ENCODE measurements around the gene HLA-DPA1.

DNA sequence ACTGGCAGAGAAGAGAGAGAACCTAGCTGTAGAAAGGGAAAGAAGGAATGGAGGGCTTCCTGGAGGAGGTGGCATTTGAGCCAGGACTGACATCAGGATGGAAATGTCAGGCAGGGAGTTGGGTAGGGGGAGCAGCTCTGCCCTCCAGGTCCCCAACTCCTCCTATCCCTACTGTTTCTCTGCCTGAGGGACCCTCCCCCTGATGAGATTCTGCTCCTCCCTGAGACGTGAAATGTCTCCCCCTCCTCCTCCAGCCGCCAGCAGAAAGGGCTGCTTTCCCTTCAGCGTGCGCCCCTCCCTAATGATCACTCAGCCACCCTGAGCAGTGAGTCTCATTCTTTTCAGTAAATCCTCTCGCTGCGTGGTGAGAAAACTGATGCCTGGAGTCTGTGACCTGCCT lies 43.0 kb upstream of the HLA-DPA1 start:
- TF ChIP-seq, protein P1, sequence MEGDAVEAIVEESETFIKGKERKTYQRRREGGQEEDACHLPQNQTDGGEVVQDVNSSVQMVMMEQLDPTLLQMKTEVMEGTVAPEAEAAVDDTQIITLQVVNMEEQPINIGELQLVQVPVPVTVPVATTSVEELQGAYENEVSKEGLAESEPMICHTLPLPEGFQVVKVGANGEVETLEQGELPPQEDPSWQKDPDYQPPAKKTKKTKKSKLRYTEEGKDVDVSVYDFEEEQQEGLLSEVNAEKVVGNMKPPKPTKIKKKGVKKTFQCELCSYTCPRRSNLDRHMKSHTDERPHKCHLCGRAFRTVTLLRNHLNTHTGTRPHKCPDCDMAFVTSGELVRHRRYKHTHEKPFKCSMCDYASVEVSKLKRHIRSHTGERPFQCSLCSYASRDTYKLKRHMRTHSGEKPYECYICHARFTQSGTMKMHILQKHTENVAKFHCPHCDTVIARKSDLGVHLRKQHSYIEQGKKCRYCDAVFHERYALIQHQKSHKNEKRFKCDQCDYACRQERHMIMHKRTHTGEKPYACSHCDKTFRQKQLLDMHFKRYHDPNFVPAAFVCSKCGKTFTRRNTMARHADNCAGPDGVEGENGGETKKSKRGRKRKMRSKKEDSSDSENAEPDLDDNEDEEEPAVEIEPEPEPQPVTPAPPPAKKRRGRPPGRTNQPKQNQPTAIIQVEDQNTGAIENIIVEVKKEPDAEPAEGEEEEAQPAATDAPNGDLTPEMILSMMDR (IDR thresholded peaks at IDR 0.05) = no peak
- TF ChIP-seq ZFX (IDR thresholded peaks at IDR 0.05; ENCODE audit: borderline replicate concordance) = no peak
